HepG2 (cell line): ENCODE data around the gene LY6G5B. TPM values are rescaled to one million over a fixed set of nuclear protein-coding genes. Genes with fewer than 3 reads are reported as not detected.
A peak's percentile ranks its signal among the peaks of the same experiment; 100 is the strongest.

Source experiments
- ARNT2 ChIP-seq: sonication (generic); formaldehyde crosslinking; IDR thresholded peaks from 2 replicates; pipeline ENCODE4 v1.8.0; 2022; ENCODE audit warnings: mild to moderate bottlenecking, low read depth, missing genetic modification reagents, moderate library complexity
- GATAD1 ChIP-seq: IDR thresholded peaks from 2 replicates; pipeline ENCODE4 v1.6.1; 2016; ENCODE audit warnings: missing genetic modification reagents, missing compliant biosample characterization
- HIVEP1 ChIP-seq: sonication (generic); formaldehyde crosslinking; IDR thresholded peaks from 2 replicates; pipeline ENCODE4 v1.4.0; 2020; ENCODE audit warnings: mild to moderate bottlenecking, missing genetic modification reagents
- KAT2B ChIP-seq: fragments of 150-350 bp; IDR thresholded peaks from 2 replicates; pipeline ENCODE4 v1.6.1; 2014; ENCODE audit warnings: low read depth, low read length, borderline replicate concordance
- MBNL3 ChIP-seq: fragments of 250-450 bp; sonication (Bioruptor Pico); conservative IDR thresholded peaks from 2 replicates; pipeline ENCODE4 v1.8.0; 2022; ENCODE audit warnings: mild to moderate bottlenecking, inconsistent platforms
- MEF2D ChIP-seq: sonication (generic); formaldehyde crosslinking; IDR thresholded peaks from 2 replicates; pipeline ENCODE4 v1.5.1; 2020; ENCODE audit warnings: mild to moderate bottlenecking, missing genetic modification reagents
- NFIC ChIP-seq: IDR thresholded peaks from 2 replicates; pipeline ENCODE4 v1.6.1; 2012; ENCODE audit warnings: mild to moderate bottlenecking, low read length, inconsistent platforms
- NFRKB ChIP-seq: fragments of 450-650 bp; IDR thresholded peaks from 2 replicates; pipeline ENCODE4 v1.6.1; 2017
- NFYC ChIP-seq: IDR thresholded peaks from 2 replicates; pipeline ENCODE4 v1.6.1; 2016; ENCODE audit warnings: missing genetic modification reagents, missing compliant biosample characterization
- PHB2 ChIP-seq: fragments of 450-650 bp; IDR thresholded peaks from 2 replicates; pipeline ENCODE4 v1.6.1; 2018; ENCODE audit not compliant: partially characterized antibody
- POLR2A ChIP-seq, 2 experiments: IDR thresholded peaks; 2 replicates each; pipeline ENCODE4 v1.6.1; 2011; ENCODE audit warnings: low read depth in 2 of 2, low read length in 2 of 2, mild to moderate bottlenecking in 1 of 2, moderate library complexity in 1 of 2; ENCODE audit not compliant: insufficient read depth in 1 of 2
- PTBP1 ChIP-seq: fragments of 200-400 bp; formaldehyde crosslinking; IDR thresholded peaks from 2 replicates; pipeline ENCODE4 v1.6.1; 2018; ENCODE audit warnings: low read length, low read depth; ENCODE audit not compliant: poor library complexity, severe bottlenecking
- RBFOX2 ChIP-seq: fragments of 200-400 bp; formaldehyde crosslinking; IDR thresholded peaks from 2 replicates; pipeline ENCODE4 v1.6.1; 2017; ENCODE audit warnings: low read depth, mild to moderate bottlenecking, low read length
- SRY ChIP-seq: sonication (generic); formaldehyde crosslinking; IDR thresholded peaks from 2 replicates; pipeline ENCODE4 v1.8.0; 2022; ENCODE audit warnings: mild to moderate bottlenecking, missing genetic modification reagents
- ZBTB42 ChIP-seq: sonication (generic); formaldehyde crosslinking; IDR thresholded peaks from 2 replicates; pipeline ENCODE4 v1.5.0; 2020; ENCODE audit warnings: mild to moderate bottlenecking, missing genetic modification reagents
- ZFP36L2 ChIP-seq: sonication (generic); formaldehyde crosslinking; IDR thresholded peaks from 2 replicates; pipeline ENCODE4 v1.4.0; 2020; ENCODE audit warnings: missing genetic modification reagents
- ZMYM2 ChIP-seq: sonication (generic); formaldehyde crosslinking; IDR thresholded peaks from 2 replicates; pipeline ENCODE4 v1.8.0; 2022; ENCODE audit warnings: mild to moderate bottlenecking, missing genetic modification reagents
- ZNF224 ChIP-seq: sonication (generic); formaldehyde crosslinking; IDR thresholded peaks from 2 replicates; pipeline ENCODE4 v1.5.0; 2020; ENCODE audit warnings: mild to moderate bottlenecking, missing genetic modification reagents
- ZNF260 ChIP-seq: sonication (generic); formaldehyde crosslinking; IDR thresholded peaks from 2 replicates; pipeline ENCODE4 v1.4.0; 2020; ENCODE audit warnings: missing genetic modification reagents, low read depth, mild to moderate bottlenecking, borderline replicate concordance
- ZNF263 ChIP-seq: sonication (generic); formaldehyde crosslinking; IDR thresholded peaks from 2 replicates; pipeline ENCODE4 v1.4.0; 2020; ENCODE audit warnings: missing genetic modification reagents
- ZNF441 ChIP-seq: sonication (generic); formaldehyde crosslinking; IDR thresholded peaks from 2 replicates; pipeline ENCODE4 v1.7.0; 2021; ENCODE audit warnings: missing genetic modification reagents, borderline replicate concordance
- ZNF549 ChIP-seq: sonication (generic); formaldehyde crosslinking; IDR thresholded peaks from 2 replicates; pipeline ENCODE4 v1.5.0; 2020; ENCODE audit warnings: missing genetic modification reagents
- ZNF562 ChIP-seq: sonication (generic); formaldehyde crosslinking; IDR thresholded peaks from 2 replicates; pipeline ENCODE4 v1.8.0; 2022; ENCODE audit warnings: missing genetic modification reagents, borderline replicate concordance
- ZNF839 ChIP-seq: sonication (generic); formaldehyde crosslinking; IDR thresholded peaks from 2 replicates; pipeline ENCODE4 v1.4.0; 2020; ENCODE audit warnings: missing genetic modification reagents, mild to moderate bottlenecking, borderline replicate concordance
- ZZZ3 ChIP-seq: sonication (generic); formaldehyde crosslinking; IDR thresholded peaks from 2 replicates; pipeline ENCODE4 v1.4.0; 2020; ENCODE audit warnings: missing genetic modification reagents, mild to moderate bottlenecking, borderline replicate concordance
- polyA plus RNA-seq, 8 experiments: library from polyadenylated mRNA; depleted of rRNA in 3 of 8; stranded (reverse) in 7 of 8; unstranded in 1 of 8; fragments of >200 nt; fragmentation: Illumina TruSeq in 4 of 8; extraction: Trizol in 4 of 8; gene quantifications; 2 replicates each; pipeline versions ENCODE4 v1.2.1 to v1.2.3, GENCODE V29; 2011 to 2016; ENCODE audit warnings: low read depth in 4 of 8, missing spikeins in 1 of 8, mixed read lengths in 1 of 8; ENCODE audit not compliant: insufficient read depth in 1 of 8
- total RNA-seq, 5 experiments: library from RNA; depleted of rRNA; stranded (reverse); fragments of >200 nt; fragmentation: Illumina TruSeq; extraction: Trizol; gene quantifications; 2 replicates each; pipeline ENCODE4 v1.2.3, GENCODE V29; 2016; ENCODE audit warnings: low read depth in 1 of 5
- TF ChIP-seq, protein P1 (sequence below): IDR thresholded peaks from 2 replicates; pipeline ENCODE4 v1.6.1; 2018; ENCODE audit warnings: missing genetic modification reagents
- TF ChIP-seq, protein P2 (sequence below): sonication (generic); formaldehyde crosslinking; IDR thresholded peaks from 2 replicates; pipeline ENCODE4 v1.8.0; 2022; ENCODE audit warnings: missing genetic modification reagents, mild to moderate bottlenecking, inconsistent platforms, borderline replicate concordance
- TF ChIP-seq, protein P3 (sequence below): sonication (generic); formaldehyde crosslinking; IDR thresholded peaks from 2 replicates; pipeline ENCODE4 v1.5.1; 2020; ENCODE audit warnings: mild to moderate bottlenecking, missing genetic modification reagents

The LY6G5B gene
- total and polyA plus RNA-seq, 2 of the 13 experiments (the other 11 are each of a cell fraction or from before 2014, with no cell fraction given) = 7.8 to 15.7 TPM

DNA sequence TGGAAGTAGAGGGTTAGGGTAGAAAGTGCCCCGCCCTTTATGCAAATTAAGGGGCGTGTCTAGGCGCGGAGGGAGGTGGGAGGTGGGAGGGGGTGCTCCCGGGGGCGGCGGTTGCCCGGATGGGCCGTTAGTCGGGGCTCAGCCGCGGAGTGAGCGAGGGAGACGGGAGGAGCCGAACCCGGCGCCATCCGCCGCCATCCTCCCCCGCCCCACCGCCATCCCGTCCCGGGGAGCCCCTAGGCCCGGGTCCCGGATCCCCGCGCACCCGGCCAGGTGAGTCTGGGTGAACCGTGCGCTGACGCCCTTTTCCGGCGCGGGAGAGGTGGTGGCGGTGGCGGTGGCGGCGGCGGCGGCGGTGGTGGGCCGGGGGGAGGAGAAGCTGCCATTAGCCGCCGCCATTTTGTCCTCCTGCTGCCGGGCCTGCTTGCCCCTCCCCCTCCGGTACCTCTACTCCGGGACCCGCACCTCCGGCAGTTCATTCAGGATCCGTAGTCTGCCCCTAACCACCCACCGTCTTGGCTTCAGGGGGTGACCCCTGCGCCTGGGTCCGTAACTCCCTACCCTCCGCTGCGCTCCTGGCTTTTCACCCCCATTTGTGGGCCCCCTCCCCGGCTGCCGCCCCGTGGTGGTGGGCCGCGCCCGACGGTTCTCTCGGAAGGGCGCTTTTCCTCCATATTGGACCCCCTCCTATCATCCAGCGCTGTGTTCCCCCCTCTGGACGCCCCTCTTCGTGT, 49.0 kb upstream of the LY6G5B start, which contains the start of gene PRRC2A (continued):
- TF ChIP-seq PTBP1 (no peak), ZNF839 (CRISPR knock-in tag) (peak; percentile 85; the same call in 1 of the 2 replicates), GATAD1 (CRISPR knock-in tag) (peak; percentile 14; the same call in 1 of the 2 replicates), POLR2A (IDR thresholded peaks at IDR 0.05; ENCODE audit: insufficient read depth in 1 of 2, low read depth in 2 of 2, low read length in 2 of 2) (peak; percentile 77 to 79), ZBTB42 (CRISPR knock-in tag) (no peak), ZNF441 (CRISPR knock-in tag) (no peak; the same call in 1 of the 2 replicates), ZZZ3 (CRISPR knock-in tag) (no peak), NFRKB (peak; percentile 93), SRY (CRISPR knock-in tag) (peak; percentile 90), ZNF224 (CRISPR knock-in tag) (0 out of 2 replicates have a peak, but pooled peaks have one; percentile 1), MBNL3 (CRISPR knock-in tag) (no peak), RBFOX2 (peak; percentile 88), ZMYM2 (CRISPR knock-in tag) (no peak), NFIC (no peak), ZNF263 (CRISPR knock-in tag) (peak; percentile 32; the same call in 1 of the 2 replicates), PHB2 (no peak), ARNT2 (CRISPR knock-in tag) (peak; percentile 41), HIVEP1 (CRISPR knock-in tag) (peak; percentile 75; the same call in 1 of the 2 replicates), MEF2D (no peak), ZNF260 (no peak), ZFP36L2 (CRISPR knock-in tag) (no peak), KAT2B (no peak), ZNF562 (CRISPR knock-in tag) (no peak), ZNF549 (no peak), NFYC (no peak)
- TF ChIP-seq, protein P1, sequence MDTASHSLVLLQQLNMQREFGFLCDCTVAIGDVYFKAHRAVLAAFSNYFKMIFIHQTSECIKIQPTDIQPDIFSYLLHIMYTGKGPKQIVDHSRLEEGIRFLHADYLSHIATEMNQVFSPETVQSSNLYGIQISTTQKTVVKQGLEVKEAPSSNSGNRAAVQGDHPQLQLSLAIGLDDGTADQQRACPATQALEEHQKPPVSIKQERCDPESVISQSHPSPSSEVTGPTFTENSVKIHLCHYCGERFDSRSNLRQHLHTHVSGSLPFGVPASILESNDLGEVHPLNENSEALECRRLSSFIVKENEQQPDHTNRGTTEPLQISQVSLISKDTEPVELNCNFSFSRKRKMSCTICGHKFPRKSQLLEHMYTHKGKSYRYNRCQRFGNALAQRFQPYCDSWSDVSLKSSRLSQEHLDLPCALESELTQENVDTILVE = peak; percentile 96
- TF ChIP-seq, protein P2, sequence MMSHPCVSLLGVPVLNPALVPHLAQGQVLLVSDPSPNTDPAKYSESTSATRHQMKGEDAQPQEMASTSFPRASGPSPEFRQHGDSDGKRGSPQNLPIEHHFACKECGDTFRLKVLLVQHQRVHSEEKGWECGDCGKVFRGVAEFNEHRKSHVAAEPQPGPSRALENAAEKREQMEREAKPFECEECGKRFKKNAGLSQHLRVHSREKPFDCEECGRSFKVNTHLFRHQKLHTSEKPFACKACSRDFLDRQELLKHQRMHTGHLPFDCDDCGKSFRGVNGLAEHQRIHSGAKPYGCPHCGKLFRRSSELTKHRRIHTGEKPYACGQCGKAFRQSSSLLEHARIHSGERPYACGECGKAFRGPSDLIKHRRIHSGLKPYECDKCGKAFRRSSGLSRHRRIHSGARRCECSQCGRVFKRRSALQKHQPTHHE (CRISPR knock-in tag) = no peak
- TF ChIP-seq, protein P3, sequence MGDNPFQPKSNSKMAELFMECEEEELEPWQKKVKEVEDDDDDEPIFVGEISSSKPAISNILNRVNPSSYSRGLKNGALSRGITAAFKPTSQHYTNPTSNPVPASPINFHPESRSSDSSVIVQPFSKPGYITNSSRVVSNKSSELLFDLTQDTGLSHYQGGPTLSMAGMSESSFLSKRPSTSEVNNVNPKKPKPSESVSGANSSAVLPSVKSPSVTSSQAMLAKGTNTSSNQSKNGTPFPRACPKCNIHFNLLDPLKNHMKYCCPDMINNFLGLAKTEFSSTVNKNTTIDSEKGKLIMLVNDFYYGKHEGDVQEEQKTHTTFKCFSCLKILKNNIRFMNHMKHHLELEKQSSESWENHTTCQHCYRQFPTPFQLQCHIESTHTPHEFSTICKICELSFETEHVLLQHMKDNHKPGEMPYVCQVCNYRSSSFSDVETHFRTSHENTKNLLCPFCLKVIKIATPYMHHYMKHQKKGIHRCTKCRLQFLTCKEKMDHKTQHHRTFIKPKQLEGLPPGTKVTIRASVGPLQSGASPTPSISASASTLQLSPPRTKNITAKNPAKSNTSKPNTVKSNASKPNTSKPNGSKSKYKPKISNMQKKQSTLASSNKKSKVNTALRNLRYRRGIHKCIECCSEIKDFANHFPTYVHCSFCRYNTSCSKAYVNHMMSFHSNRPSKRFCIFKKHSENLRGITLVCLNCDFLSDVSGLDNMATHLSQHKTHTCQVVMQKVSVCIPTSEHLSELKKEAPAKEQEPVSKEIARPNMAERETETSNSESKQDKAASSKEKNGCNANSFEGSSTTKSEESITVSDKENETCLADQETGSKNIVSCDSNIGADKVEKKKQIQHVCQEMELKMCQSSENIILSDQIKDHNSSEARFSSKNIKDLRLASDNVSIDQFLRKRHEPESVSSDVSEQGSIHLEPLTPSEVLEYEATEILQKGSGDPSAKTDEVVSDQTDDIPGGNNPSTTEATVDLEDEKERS (CRISPR knock-in tag) = no peak
